Keratinocyte (primary cell): ENCODE data around the gene DMRTB1. TPM values are rescaled to one million over a fixed set of nuclear protein-coding genes. Genes with fewer than 3 reads are reported as not detected.

Source experiments
- DNase-seq: peaks from one replicate; pipeline ENCODE4 v3.0.0-alpha.2; 2011; ENCODE audit warnings: low read depth, missing footprints, low spot score
- FAIRE-seq: peaks from 2 replicates; lab custom pipeline; 2011; peaks lifted over from hg19 to GRCh38; lab: Jason Lieb, UNC
- H2AFZ ChIP-seq: 2 replicates; pipeline ENCODE4 v1.6.0; 2012; ENCODE audit warnings: low read length, control low read depth, inconsistent platforms; ENCODE audit not compliant: control insufficient read depth
- H3K27ac ChIP-seq: 2 replicates; pipeline ENCODE4 v1.5.1; 2011; ENCODE audit warnings: low read length; ENCODE audit not compliant: control insufficient read depth, insufficient read depth
- H3K27me3 ChIP-seq: 3 replicates; pipeline ENCODE4 v1.6.0; 2011; ENCODE audit warnings: low read length; ENCODE audit not compliant: control insufficient read depth, insufficient read depth; ENCODE audit errors: extremely low read depth
- H3K36me3 ChIP-seq, 2 experiments: 2 replicates in 1 of 2; 3 replicates in 1 of 2; pipeline ENCODE4 v1.5.1; 2011; ENCODE audit warnings: low read length in 2 of 2, mild to moderate bottlenecking in 1 of 2; ENCODE audit not compliant: control insufficient read depth in 2 of 2, insufficient read depth in 2 of 2; ENCODE audit errors: extremely low read depth in 1 of 2
- H3K4me1 ChIP-seq: 3 replicates; pipeline ENCODE4 v1.5.1; 2011; ENCODE audit warnings: low read length; ENCODE audit not compliant: control insufficient read depth, insufficient read depth; ENCODE audit errors: extremely low read depth
- H3K4me2 ChIP-seq: 3 replicates; pipeline ENCODE4 v1.6.0; 2011; ENCODE audit warnings: low read depth, low read length; ENCODE audit not compliant: control insufficient read depth, insufficient read depth; ENCODE audit errors: extremely low read depth
- H3K4me3 ChIP-seq, 3 experiments: fragments of 200-600 bp in 1 of 3; sonication (generic) in 1 of 3; 2 replicates in 2 of 3; 3 replicates in 1 of 3; pipeline ENCODE4 v1.5.1; 2011 to 2016; ENCODE audit warnings: low read length in 3 of 3, mild to moderate bottlenecking in 3 of 3, control low read depth in 2 of 3, inconsistent platforms in 1 of 3, low read depth in 1 of 3, mixed read lengths in 1 of 3, mixed run types in 1 of 3, moderate library complexity in 1 of 3; ENCODE audit not compliant: control insufficient read depth in 2 of 3, insufficient read depth in 2 of 3; ENCODE audit errors: extremely low read depth in 1 of 3
- H3K79me2 ChIP-seq: 2 replicates; pipeline ENCODE4 v1.6.0; 2012; ENCODE audit warnings: low read length; ENCODE audit not compliant: control insufficient read depth, insufficient read depth
- H3K9ac ChIP-seq: 3 replicates; pipeline ENCODE4 v1.6.0; 2011; ENCODE audit warnings: low read length; ENCODE audit not compliant: control insufficient read depth, insufficient read depth; ENCODE audit errors: extremely low read depth
- H3K9me1 ChIP-seq: 3 replicates; pipeline ENCODE4 v1.6.0; 2011; ENCODE audit warnings: low read length; ENCODE audit not compliant: control insufficient read depth, insufficient read depth; ENCODE audit errors: extremely low read depth
- H3K9me3 ChIP-seq: 2 replicates; pipeline ENCODE4 v1.5.1; 2012; ENCODE audit warnings: low read depth, low read length; ENCODE audit not compliant: control insufficient read depth
- H4K20me1 ChIP-seq: 3 replicates; pipeline ENCODE4 v1.6.0; 2011; ENCODE audit warnings: low read length; ENCODE audit not compliant: control insufficient read depth, insufficient read depth; ENCODE audit errors: extremely low read depth
- EZH2 ChIP-seq: IDR thresholded peaks from one replicate; pipeline ENCODE4 v1.6.1; 2012; ENCODE audit warnings: inconsistent platforms, mild to moderate bottlenecking, low read length, moderate library complexity
- dilution Hi-C: fragments of 300-500 bp; cut with MboI; formaldehyde crosslinking; loops from one replicate; pipeline ENCODE4 v1.7.0; 2020; ENCODE audit warnings: low sequenced_read_pairs; ENCODE audit not compliant: extremely low pct_ligation_motif_present
- polyA plus RNA-seq, 5 experiments: library from polyadenylated mRNA; depleted of rRNA in 3 of 5; stranded (reverse) in 3 of 5; stranded (forward) in 1 of 5; unstranded in 1 of 5; fragments of >200 nt; gene quantifications; 1 replicate in 1 of 5; 2 replicates in 3 of 5; 3 replicates in 1 of 5; pipeline versions ENCODE4 v1.2.1 to v1.2.3, GENCODE V29; 2011 to 2012; ENCODE audit warnings: missing spikeins in 2 of 5, low read depth in 1 of 5, low replicate concordance in 1 of 5
- TF ChIP-seq, protein P1 (sequence below), 3 experiments: IDR thresholded peaks in 1 of 3; conservative IDR thresholded peaks in 1 of 3; optimal IDR thresholded peaks in 1 of 3; 2 replicates in 2 of 3; 3 replicates in 1 of 3; pipeline versions ENCODE3 to v1.5.1; 2011; ENCODE audit warnings: low read length in 3 of 3, mild to moderate bottlenecking in 3 of 3, moderate library complexity in 2 of 3, control low read depth in 1 of 3, inconsistent platforms in 1 of 3; ENCODE audit not compliant: insufficient read depth in 2 of 3; ENCODE audit errors: extremely low read depth in 1 of 3

Gene DMRTB1
- polyA plus RNA-seq, 1 donor (not counting 4 experiments of a cell fraction or from before 2014, with no cell fraction given), result not detected

DNA sequence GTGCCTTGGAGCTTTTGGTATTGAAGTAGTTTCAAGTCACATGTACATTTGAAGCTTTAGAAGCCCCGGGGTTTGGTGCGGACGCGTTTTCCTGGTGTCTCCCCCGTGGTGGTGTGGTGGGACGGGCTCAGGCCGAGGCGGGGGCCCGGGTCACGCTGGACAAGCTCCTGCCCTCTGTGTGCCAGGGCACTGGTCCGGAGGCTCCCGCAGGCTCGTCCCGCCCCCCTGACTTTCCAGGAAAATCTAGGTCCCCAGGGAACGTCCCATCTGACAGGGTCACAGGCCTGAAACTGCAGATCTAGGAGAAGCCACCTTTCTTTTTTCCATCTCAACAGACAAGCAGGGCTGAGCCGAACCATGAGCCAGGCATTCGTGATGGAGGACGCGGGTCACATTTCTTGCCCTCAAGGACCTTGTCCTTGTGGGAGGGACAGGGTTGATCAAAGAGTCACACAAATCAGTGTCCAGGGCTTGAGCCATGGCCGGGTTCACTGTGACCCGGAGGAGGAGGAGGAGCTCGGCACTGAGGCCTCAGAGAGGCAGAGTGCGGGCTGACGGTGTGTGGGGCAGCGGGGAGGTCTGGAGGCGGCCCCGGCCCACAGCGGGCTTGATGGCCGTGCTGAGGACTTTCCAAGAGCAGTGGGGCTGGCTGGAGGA lies 1.6 kb downstream of the DMRTB1 start:
- Histone ChIP-seq H3K27me3 (peaks cover 4% of the 10 kb centered on the region), H3K4me1 (no peaks in the 10 kb centered on the region), H4K20me1 (no peaks in the 10 kb centered on the region), H3K9me3 (no peaks in the 10 kb centered on the region), H3K4me3 (no peak overlapping the region), H3K27ac (no peak overlapping the region), H3K79me2 (no peaks in the 10 kb centered on the region), H3K36me3 (no peaks in the 10 kb centered on the region), H3K9ac (no peak overlapping the region), H3K4me2 (no peak overlapping the region), H3K9me1 (no peaks in the 10 kb centered on the region), H2AFZ (no peak overlapping the region)
- TF ChIP-seq EZH2, result no peak
- TF ChIP-seq, protein P1, sequence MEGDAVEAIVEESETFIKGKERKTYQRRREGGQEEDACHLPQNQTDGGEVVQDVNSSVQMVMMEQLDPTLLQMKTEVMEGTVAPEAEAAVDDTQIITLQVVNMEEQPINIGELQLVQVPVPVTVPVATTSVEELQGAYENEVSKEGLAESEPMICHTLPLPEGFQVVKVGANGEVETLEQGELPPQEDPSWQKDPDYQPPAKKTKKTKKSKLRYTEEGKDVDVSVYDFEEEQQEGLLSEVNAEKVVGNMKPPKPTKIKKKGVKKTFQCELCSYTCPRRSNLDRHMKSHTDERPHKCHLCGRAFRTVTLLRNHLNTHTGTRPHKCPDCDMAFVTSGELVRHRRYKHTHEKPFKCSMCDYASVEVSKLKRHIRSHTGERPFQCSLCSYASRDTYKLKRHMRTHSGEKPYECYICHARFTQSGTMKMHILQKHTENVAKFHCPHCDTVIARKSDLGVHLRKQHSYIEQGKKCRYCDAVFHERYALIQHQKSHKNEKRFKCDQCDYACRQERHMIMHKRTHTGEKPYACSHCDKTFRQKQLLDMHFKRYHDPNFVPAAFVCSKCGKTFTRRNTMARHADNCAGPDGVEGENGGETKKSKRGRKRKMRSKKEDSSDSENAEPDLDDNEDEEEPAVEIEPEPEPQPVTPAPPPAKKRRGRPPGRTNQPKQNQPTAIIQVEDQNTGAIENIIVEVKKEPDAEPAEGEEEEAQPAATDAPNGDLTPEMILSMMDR (optimal IDR thresholded peaks at IDR 0.05 in 1 of 3, IDR thresholded peaks at IDR 0.05 in 1 of 3, conservative IDR thresholded peaks at IDR 0.05 in 1 of 3; ENCODE audit: extremely low read depth in 1 of 3, insufficient read depth in 2 of 3, low read length in 3 of 3), result no peak
- dilution Hi-C loops, result no loop called here
- FAIRE-seq, result no peak
- DNase-seq, result no peak

DNA sequence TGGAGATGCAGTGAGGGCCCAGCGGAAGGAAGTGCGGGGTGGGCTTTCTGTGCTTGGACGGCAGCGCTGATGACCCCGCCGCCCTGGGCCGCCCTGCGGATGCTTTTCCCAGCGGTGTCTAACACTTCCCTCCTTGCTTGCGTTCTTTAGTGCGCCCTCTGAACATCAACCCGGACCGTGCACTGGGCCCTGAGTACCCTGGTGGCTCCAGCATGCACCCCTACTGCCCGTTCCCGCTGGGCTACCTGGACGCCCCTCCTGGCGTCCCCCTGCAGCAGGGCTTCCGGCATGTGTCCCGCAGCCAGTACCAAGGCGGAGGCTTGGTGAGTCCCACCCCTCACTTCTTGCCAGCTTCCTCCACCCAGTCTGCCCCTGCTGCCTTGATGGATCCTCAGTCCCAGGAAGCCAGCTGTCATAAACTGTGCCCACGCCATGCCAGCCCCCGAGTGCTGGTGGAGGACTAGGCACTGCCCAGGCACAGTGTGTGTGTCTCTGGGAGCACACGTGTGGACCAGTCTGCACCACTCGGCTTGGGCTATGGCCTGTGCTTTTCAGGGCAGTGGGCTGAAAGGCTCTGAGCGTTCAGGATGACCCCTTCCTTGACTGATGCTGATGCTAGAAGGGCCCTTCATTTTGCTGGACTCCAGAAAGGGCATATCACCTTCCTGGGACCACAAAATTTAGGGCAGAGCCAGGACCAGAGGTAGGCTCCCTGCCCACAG lies 2.3 kb downstream of the DMRTB1 start:
- dilution Hi-C loops, result no loop called here
- FAIRE-seq (no peak), DNase-seq (no peak)
- H3K4me3 ChIP-seq, result no peak overlapping the region
- peaks cover 4% of the 10 kb centered on the region for H3K27me3 ChIP-seq
- no peak overlapping the region for H3K9ac ChIP-seq
- H3K4me1 ChIP-seq, result no peaks in the 10 kb centered on the region
- no peak overlapping the region for H3K4me2 ChIP-seq
- H3K79me2 ChIP-seq, result no peaks in the 10 kb centered on the region
- no peaks in the 10 kb centered on the region for H3K36me3 ChIP-seq
- no peak overlapping the region for H2AFZ ChIP-seq
- no peak overlapping the region for H3K27ac ChIP-seq
- H3K9me3 ChIP-seq, result no peaks in the 10 kb centered on the region
- no peaks in the 10 kb centered on the region for H3K9me1 ChIP-seq
- no peak for TF ChIP-seq EZH2
- TF ChIP-seq, protein P1 (optimal IDR thresholded peaks at IDR 0.05 in 1 of 3, IDR thresholded peaks at IDR 0.05 in 1 of 3, conservative IDR thresholded peaks at IDR 0.05 in 1 of 3; ENCODE audit: extremely low read depth in 1 of 3, insufficient read depth in 2 of 3, low read length in 3 of 3), result no peak
- no peaks in the 10 kb centered on the region for H4K20me1 ChIP-seq
